Gastrocnemius medialis (tissue), 4 donors: ENCODE results near the gene RNPC3.

Source experiments
- CTCF ChIP-seq, 5 experiments: fragments of 450-650 bp in 3 of 5; fragments of 200-600 bp in 2 of 5; sonication (generic) in 2 of 5; IDR thresholded peaks in 4 of 5; conservative IDR thresholded peaks in 1 of 5; 1 replicate in 4 of 5; 2 replicates in 1 of 5; pipeline ENCODE4 v1.5.1; 2016 to 2019; ENCODE audit warnings: antibody characterized with exemption in 5 of 5, mild to moderate bottlenecking in 3 of 5, moderate library complexity in 3 of 5
- POLR2A ChIP-seq, 2 donors: fragments of 450-650 bp; IDR thresholded peaks; one replicate each; pipeline ENCODE4 v1.6.1; 2017; ENCODE audit warnings: antibody characterized with exemption in 2 of 2, mild to moderate bottlenecking in 2 of 2, moderate library complexity in 2 of 2

GRCh38 chr1:103514920-103515503, 10.5 kb upstream of the RNPC3 start:
- peak; percentile 42 to 78 (median 71) for TF ChIP-seq CTCF (IDR thresholded peaks at IDR 0.05 in 4 of 5, conservative IDR thresholded peaks at IDR 0.05 in 1 of 5)
- no peak for TF ChIP-seq POLR2A (IDR thresholded peaks at IDR 0.05)
